ENCODE measurements around the gene PROSER3.

DNA sequence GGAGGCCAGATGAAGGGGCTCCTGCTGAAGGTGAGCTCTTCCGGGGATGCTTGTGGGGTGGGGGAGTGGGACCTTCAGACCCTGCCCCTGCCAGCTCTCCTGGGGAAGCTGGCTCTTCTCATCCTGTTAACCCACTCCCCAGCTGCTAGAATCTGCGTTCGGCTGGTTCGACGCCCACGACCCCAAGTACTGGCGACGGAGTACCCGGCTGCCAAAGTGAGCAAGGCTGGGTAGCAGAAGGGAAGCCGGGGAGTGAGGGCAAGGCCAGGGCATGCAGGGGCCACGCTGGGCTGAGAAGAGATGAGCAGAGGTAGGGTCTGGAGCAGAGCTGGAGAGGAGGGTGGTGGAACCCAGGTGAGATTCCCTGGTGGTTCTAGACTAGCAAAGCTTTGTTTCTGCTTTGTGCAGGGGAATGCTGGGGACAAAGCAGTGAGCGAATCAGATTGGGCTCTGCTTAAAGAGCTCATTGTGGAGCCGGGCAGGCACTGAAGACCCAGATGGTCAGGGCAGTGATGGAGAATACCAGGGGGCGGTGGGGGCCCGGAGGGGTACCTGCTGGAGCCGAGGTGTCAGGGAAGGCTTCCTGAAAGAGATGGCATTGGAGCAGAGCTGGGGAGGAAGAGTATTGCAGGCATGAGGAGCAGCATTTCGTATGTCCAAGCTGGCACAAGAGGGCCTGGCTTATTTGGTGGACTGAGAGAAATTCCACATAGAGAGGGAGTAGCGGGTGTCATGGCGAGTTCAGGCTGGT is 29.8 kb upstream of the PROSER3 start:
- no peak for TF ChIP-seq TSC22D4 (tag; IDR thresholded peaks at IDR 0.05)
- TF ChIP-seq SMC3 (conservative IDR thresholded peaks at IDR 0.05; ENCODE audit: insufficient read depth, low read depth, low read length): no peak
- no peak for TF ChIP-seq ZNF398 (CRISPR knock-in tag; IDR thresholded peaks at IDR 0.05)
- no peak for TF ChIP-seq POLR2A (conservative IDR thresholded peaks at IDR 0.05)

Data from K562 (cell line).